Activated CD8-positive, alpha-beta T cell treated with anti-CD3 and anti-CD28 coated beads for 36 hours (primary cell): ENCODE data around the gene SERGEF. TPM values are rescaled to one million over a fixed set of nuclear protein-coding genes. Genes with fewer than 3 reads are reported as not detected.

ENCODE experiments used
- ATAC-seq: fragments of 200-7000 bp; cut with Tn5 transposase; one replicate; pipeline ENCODE4 v1.10.0; 2021; ENCODE audit warnings: mild to moderate bottlenecking, moderate library complexity
- CTCF ChIA-PET: fragments of 350-600 bp; sonication (Branson Sonifier 250); formaldehyde crosslinking; loops from one replicate; lab custom pipeline; 2021; ENCODE audit warnings: antibody characterized with exemption; lab: Charles Lee
- POLR2A ChIA-PET: fragments of 350-600 bp; sonication (Branson Sonifier 250); formaldehyde crosslinking; loops from one replicate; lab custom pipeline; 2021; ENCODE audit warnings: antibody characterized with exemption; lab: Charles Lee
- DNase-seq: peaks from one replicate; pipeline ENCODE4 v3.0.0-alpha.2; 2020
- H3K27ac Mint-ChIP-seq: one replicate; pipeline ENCODE4 v1.8.0; 2021; ENCODE audit warnings: mild to moderate bottlenecking, mixed read lengths
- H3K27me3 Mint-ChIP-seq: one replicate; pipeline ENCODE4 v1.8.0; 2021; ENCODE audit warnings: mixed read lengths
- H3K36me3 Mint-ChIP-seq: one replicate; pipeline ENCODE4 v1.8.0; 2021; ENCODE audit warnings: low read depth, mixed read lengths
- H3K4me1 Mint-ChIP-seq: one replicate; pipeline ENCODE4 v1.8.0; 2021; ENCODE audit warnings: low read depth, mixed read lengths
- H3K4me3 Mint-ChIP-seq: one replicate; pipeline ENCODE4 v1.8.0; 2021; ENCODE audit warnings: mild to moderate bottlenecking, moderate library complexity, mixed read lengths
- H3K9me3 Mint-ChIP-seq: one replicate; pipeline ENCODE4 v1.8.0; 2021; ENCODE audit warnings: mixed read lengths
- CTCF ChIP-seq: fragments of 200-600 bp; IDR thresholded peaks from one replicate; pipeline ENCODE4 v1.8.0; 2022; ENCODE audit warnings: antibody characterized with exemption, mild to moderate bottlenecking
- intact Hi-C: fragments of 100-400 bp; cut with micrococcal nuclease; formaldehyde crosslinking; loops from one replicate; pipeline ENCODE4 v1.10.0; 2022
- total RNA-seq, 2 experiments: library from RNA; stranded (reverse); gene quantifications; one replicate each; pipeline ENCODE4 v1.2.3, GENCODE V29; 2021

SERGEF gene
- total RNA-seq, 2 experiments from 2014 or later = 56.2 to 64.4 TPM

- H3K36me3 Mint-ChIP-seq = peaks cover 50% of the 10 kb centered on the region
- H3K27me3 Mint-ChIP-seq = no peaks in the 10 kb centered on the region
- no peak for TF ChIP-seq CTCF
- no peak overlapping the region for H3K4me3 Mint-ChIP-seq
- no peak overlapping the region for H3K27ac Mint-ChIP-seq
- ATAC-seq = peak; percentile 42
- intact Hi-C loops = no loop called here
- no peaks in the 10 kb centered on the region for H3K4me1 Mint-ChIP-seq
- ChIA-PET POLR2A (interaction anchor here (0.9 kb wide), 1 partner anchor 274 kb away, joined by 3 read pairs; no protein-coding TSS in a partner anchor), CTCF (interaction anchor here (0.6 to 6.3 kb wide), 8 partner anchors 11 to 255 kb away, joined by 3 to 31 read pairs (median 4); no protein-coding TSS in a partner anchor)
- DNase-seq = no peak
- no peaks in the 10 kb centered on the region for H3K9me3 Mint-ChIP-seq
Observed at GRCh38 chr11:17986007-17986710, 26.7 kb downstream of the SERGEF start.

DNA sequence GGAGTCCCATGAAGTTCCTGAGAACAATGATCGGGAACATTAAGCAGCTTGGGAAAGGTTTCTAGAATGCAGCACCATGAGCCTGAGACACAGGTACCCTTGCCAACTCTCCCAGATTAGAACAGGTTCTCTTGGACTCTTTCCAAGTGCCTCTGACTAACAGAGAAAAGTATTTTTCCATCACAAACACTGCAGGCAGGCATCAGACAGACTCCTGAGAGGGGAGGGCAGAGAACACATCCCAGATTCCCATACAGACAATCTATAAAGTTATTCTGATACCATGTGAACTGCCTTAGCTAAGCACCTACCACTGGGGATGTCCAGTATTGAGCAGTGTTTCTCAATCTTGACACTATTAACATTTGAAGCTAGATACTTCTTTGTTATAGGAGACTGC, 27.3 kb downstream of the SERGEF start:
- no peak for TF ChIP-seq CTCF
- H3K9me3 Mint-ChIP-seq = no peaks in the 10 kb centered on the region
- no peaks in the 10 kb centered on the region for H3K4me1 Mint-ChIP-seq
- H3K36me3 Mint-ChIP-seq = peaks cover 50% of the 10 kb centered on the region
- no peak for ATAC-seq
- H3K4me3 Mint-ChIP-seq = no peak overlapping the region
- H3K27ac Mint-ChIP-seq = no peak overlapping the region
- no peaks in the 10 kb centered on the region for H3K27me3 Mint-ChIP-seq
- POLR2A ChIA-PET = no interaction called here
- intact Hi-C loops = no loop called here
- DNase-seq = no peak
- CTCF ChIA-PET = interaction anchor here (1.0 to 1.5 kb wide), 2 partner anchors 86 to 387 kb away, joined by 3 to 4 read pairs; no protein-coding TSS in a partner anchor

DNA sequence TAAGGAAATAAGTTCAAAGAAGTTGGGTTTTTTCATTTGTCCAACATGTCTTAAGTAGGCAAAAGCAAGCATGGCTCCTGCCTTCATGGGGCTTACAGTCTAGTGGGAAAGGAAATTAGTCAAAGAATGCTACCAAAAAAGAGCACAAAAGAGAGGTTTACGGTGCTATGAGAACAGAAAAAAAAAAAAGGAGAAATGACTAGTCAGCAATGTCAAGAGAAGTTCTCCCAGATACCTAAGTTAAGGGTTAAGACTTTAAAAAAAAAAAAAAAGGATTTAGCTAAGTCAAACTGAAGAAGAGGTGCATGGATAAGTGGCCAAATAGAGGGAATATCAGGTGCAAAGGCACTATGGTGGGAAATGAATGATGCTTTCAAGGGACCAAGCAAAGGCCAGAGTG, 29.3 kb downstream of the SERGEF start:
- no peak for TF ChIP-seq CTCF
- no peak overlapping the region for H3K4me3 Mint-ChIP-seq
- ChIA-PET POLR2A (no interaction called here), CTCF (interaction anchor here (1.4 to 7.6 kb wide), 2 partner anchors 10 to 251 kb away, joined by 3 to 147 read pairs; partner anchors contain the start of gene KCNC1)
- no peaks in the 10 kb centered on the region for H3K9me3 Mint-ChIP-seq
- DNase-seq (no peak), ATAC-seq (no peak)
- peaks cover 52% of the 10 kb centered on the region for H3K36me3 Mint-ChIP-seq
- intact Hi-C loops = no loop called here
- no peak overlapping the region for H3K27ac Mint-ChIP-seq
- no peaks in the 10 kb centered on the region for H3K27me3 Mint-ChIP-seq
- H3K4me1 Mint-ChIP-seq = no peaks in the 10 kb centered on the region

DNA sequence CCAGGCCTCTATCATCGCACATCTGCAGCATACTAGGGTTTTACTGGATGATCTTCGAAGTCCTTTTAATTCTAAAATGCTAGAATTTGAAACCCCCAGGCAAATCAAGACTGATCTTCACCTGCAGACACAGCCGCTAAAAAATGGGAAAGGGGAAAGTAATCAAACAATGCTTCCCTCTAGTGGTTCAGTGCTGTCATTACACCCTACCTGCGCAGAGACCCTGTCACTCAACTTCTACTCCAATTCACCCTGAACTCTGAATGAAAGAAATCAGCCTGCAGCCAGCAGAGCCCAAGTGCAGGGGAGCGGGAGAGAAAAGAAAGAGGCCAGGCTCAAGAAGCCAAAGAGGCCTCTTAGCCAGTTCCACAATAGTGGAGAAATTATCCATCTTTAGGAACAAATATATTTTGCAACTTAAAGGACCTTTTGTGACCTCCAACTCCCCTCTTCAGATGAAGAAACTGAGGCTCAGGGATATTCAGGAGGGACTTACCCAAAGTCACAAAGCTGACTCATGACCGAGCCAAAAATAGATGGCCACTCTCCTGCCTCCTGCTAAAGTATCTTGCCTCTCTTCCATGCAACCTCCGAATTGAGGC, 33.0 kb downstream of the SERGEF start:
- H3K27ac Mint-ChIP-seq = no peak overlapping the region
- TF ChIP-seq CTCF = peak; percentile 98
- intact Hi-C loops = loop anchor here (2.0 kb wide), 2 partner anchors 249 to 381 kb away; no protein-coding TSS in a partner anchor
- no peaks in the 10 kb centered on the region for H3K9me3 Mint-ChIP-seq
- ATAC-seq (peak; percentile 77), DNase-seq (peak; percentile 39)
- H3K4me1 Mint-ChIP-seq = no peaks in the 10 kb centered on the region
- CTCF ChIA-PET = interaction anchor here (0.7 to 7.6 kb wide), 14 partner anchors 8 to 381 kb away, joined by 3 to 147 read pairs (median 4); partner anchors contain the start of gene KCNC1
- H3K4me3 Mint-ChIP-seq = no peak overlapping the region
- POLR2A ChIA-PET = interaction anchor here (1.7 kb wide), 1 partner anchor 11 kb away, joined by 5 read pairs; no protein-coding TSS in a partner anchor
- H3K36me3 Mint-ChIP-seq = peaks cover 37% of the 10 kb centered on the region
- H3K27me3 Mint-ChIP-seq = no peaks in the 10 kb centered on the region
